ENCODE data around the gene CCDC85C.

DNA sequence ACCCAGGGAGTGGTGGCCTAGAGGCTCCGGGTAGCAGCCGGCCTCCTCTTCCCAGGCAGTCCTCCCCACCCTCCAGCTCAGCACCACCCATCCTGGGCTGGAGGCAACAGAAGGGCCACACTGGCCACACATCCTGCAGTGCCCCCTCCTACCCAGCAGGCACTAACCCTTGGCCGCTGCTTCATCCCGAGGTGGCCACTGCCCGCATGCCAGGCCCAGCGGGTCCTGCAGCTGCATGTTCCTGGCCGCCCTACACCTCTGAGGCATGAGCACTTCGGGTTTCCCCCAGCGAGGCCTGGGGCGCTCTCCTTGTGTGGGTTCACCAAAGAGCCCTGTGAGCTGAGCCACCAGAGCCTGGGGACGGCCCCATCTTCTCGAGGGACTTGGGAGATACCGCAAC is 61.4 kb downstream of the CCDC85C start:
- TF ChIP-seq, protein P1, sequence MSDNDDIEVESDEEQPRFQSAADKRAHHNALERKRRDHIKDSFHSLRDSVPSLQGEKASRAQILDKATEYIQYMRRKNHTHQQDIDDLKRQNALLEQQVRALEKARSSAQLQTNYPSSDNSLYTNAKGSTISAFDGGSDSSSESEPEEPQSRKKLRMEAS (IDR thresholded peaks at IDR 0.05): no peak
- TF ChIP-seq YY1 (IDR thresholded peaks at IDR 0.05; ENCODE audit: low read depth): no peak
- no peak for TF ChIP-seq CEBPB (IDR thresholded peaks at IDR 0.05)
- no peak for TF ChIP-seq TAF1 (IDR thresholded peaks at IDR 0.05; ENCODE audit: low read depth)
- TF ChIP-seq, protein P2, sequence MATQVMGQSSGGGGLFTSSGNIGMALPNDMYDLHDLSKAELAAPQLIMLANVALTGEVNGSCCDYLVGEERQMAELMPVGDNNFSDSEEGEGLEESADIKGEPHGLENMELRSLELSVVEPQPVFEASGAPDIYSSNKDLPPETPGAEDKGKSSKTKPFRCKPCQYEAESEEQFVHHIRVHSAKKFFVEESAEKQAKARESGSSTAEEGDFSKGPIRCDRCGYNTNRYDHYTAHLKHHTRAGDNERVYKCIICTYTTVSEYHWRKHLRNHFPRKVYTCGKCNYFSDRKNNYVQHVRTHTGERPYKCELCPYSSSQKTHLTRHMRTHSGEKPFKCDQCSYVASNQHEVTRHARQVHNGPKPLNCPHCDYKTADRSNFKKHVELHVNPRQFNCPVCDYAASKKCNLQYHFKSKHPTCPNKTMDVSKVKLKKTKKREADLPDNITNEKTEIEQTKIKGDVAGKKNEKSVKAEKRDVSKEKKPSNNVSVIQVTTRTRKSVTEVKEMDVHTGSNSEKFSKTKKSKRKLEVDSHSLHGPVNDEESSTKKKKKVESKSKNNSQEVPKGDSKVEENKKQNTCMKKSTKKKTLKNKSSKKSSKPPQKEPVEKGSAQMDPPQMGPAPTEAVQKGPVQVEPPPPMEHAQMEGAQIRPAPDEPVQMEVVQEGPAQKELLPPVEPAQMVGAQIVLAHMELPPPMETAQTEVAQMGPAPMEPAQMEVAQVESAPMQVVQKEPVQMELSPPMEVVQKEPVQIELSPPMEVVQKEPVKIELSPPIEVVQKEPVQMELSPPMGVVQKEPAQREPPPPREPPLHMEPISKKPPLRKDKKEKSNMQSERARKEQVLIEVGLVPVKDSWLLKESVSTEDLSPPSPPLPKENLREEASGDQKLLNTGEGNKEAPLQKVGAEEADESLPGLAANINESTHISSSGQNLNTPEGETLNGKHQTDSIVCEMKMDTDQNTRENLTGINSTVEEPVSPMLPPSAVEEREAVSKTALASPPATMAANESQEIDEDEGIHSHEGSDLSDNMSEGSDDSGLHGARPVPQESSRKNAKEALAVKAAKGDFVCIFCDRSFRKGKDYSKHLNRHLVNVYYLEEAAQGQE (IDR thresholded peaks at IDR 0.05; ENCODE audit: low read depth): no peak
- no peak for TF ChIP-seq FOXM1 (IDR thresholded peaks at IDR 0.05; ENCODE audit: borderline replicate concordance, low read depth)
- no peak for TF ChIP-seq EP300 (IDR thresholded peaks at IDR 0.05; ENCODE audit: borderline replicate concordance)
- TF ChIP-seq CREB1 (IDR thresholded peaks at IDR 0.05; ENCODE audit: low read depth): no peak
- TF ChIP-seq NFIC (IDR thresholded peaks at IDR 0.05): no peak
- no peak for TF ChIP-seq RAD21 (IDR thresholded peaks at IDR 0.05; ENCODE audit: low read depth)
- TF ChIP-seq EGR1 (IDR thresholded peaks at IDR 0.05): no peak
- TF ChIP-seq TCF12 (IDR thresholded peaks at IDR 0.05; ENCODE audit: low read depth): no peak
- no peak for TF ChIP-seq TEAD4 (IDR thresholded peaks at IDR 0.05)
